OCI-M2 (cell line): ENCODE results near the gene BAHCC1.

Source experiments
- DNase-seq: peaks from one replicate; lab custom pipeline; 2025; ENCODE audit not compliant: unreplicated experiment; lab: John Stamatoyannopoulos, UW

BAHCC1 gene

DNA sequence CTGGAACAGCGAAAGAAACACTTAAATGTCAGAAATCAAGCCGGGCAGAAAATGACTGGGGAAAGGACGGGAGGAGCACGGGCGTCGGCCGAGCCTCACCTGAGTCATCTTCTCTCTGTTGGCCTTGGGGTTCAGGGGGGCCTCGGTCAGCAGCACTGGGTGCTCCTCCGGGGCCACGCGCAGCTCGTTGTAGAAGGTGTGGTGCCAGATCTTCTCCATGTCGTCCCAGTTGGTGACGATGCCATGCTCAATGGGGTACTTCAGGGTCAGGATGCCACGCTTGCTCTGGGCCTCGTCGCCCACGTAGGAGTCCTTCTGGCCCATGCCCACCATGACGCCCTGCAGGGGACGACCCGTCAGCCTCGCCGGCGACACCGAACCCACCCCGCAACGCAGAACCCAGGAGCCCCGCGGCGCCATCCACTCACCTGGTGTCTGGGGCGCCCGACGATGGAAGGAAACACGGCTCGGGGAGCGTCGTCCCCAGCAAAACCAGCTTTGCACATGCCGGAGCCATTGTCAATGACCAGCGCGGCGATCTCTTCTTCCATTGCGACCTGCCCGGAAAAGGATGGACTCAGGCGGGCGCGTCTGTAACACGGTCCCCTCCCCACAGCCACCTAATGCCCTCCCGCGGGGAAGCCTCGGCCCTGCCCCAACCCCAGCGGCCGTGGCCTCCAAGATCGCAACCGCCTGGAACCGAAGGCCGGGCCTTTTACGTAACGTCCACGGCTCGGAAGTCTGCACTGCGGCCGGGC, 116.7 kb downstream of the BAHCC1 start:
- DNase-seq: no peak

GRCh38 chr17:81512562-81513371, 117.5 kb downstream of the BAHCC1 start, which contains the start of gene ACTG1:
Gene ACTG1, minus strand, starts transcription at chr17:81512799. Its CDS starts 445 bp downstream, at chr17:81512354.
- DNase-seq: no peak

- DNase-seq: no peak
Measured at GRCh38 chr17:81513372-81513752, 118.1 kb downstream of the BAHCC1 start.

DNA sequence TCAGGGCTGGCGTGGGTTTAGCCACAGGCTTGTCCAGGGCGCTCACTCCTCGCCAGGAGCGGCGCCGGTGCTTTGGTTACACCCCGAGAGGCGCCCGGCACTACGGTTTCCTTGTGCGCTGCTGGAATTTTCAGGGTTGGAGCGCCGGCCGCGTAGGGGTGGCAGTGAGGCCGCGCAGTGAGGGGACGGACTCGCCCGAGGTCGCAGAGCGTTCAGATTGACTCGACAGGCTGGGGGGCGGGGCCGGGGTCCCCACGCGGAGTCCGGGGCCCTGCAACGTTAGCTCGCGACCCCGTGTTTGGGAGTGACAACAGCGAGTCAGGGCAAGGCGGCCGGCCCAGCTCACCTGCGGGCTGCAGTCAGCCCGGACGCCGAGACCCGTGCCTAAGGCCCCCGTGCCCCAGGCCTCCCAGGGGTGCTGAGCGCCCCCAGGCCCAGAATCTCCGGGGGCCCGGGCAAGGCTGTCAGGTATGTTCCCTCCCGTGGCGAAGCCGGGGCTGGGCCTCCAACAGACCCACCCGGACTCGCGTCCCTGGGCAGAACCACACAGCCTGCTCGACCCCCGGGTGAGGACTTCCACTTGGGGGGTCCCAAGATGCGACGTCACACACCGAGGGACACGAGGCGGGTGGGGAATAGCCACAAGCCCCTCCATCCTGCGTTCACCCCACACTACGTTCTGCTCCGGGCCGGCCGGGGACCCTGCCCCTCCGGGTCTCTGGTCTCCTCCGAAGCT, 118.7 kb downstream of the BAHCC1 start:
- DNase-seq: no peak

DNA sequence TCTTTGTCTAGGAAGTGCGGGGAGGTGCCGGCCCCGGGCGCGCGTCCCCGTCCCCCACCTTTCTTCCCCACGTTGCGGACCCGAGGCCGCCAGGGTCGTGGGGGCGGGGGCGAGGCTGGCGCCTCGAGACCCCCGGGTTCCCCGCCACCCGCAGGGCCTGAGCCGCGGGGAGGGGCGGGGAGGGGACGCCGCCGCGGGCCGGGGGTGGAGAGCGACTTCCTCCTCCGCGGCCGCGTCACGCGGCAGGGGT, 119.2 kb downstream of the BAHCC1 start:
- no peak for DNase-seq

GRCh38 chr17:81514739-81515529, 119.7 kb downstream of the BAHCC1 start:
- DNase-seq: no peak

DNA sequence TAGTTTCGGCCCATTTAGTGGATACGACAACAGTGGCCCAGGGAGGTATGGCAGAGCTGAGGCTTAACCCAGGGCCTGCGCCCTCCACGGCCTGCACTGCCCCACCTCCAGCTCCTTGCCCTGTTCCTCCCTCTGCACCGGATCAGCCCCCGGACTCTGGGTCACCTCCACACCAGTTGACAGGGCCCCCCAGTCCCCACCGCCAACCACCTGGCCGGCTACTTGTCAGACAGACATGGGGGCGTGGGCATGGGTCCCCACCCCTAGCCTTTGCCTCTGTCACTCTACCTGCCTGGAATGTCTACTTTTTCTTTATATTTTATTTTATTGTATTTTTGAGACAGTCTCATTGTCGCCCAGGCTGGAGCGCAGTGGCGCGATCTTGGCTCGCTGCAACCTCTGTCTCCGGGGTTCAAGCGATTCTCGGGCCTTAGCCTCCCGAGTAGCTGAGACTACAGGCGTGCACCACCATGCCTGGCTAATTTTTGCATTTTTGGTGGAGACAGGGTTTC, 120.3 kb downstream of the BAHCC1 start:
- DNase-seq: no peak
